DND-41 (cell line): ENCODE measurements around the gene PDXK.

Source experiments
- CTCF ChIP-seq: IDR thresholded peaks from 2 replicates; pipeline ENCODE4 v1.5.1; 2012; ENCODE audit warnings: borderline replicate concordance, low read length, moderate library complexity, mild to moderate bottlenecking; ENCODE audit not compliant: poor library complexity, severe bottlenecking; ENCODE audit errors: extremely low read depth
- EZH2 ChIP-seq: IDR thresholded peaks from 3 replicates; pipeline ENCODE4 v1.6.1; 2012; ENCODE audit warnings: borderline replicate concordance, low read depth, mild to moderate bottlenecking, moderate library complexity, low read length, inconsistent platforms; ENCODE audit not compliant: severe bottlenecking

GRCh38 chr21:43741423-43742096 is 22.6 kb downstream of the PDXK start:
- TF ChIP-seq CTCF, result no peak
- TF ChIP-seq EZH2, result no peak
